Lung (tissue), 12 donors: Measurements from ENCODE around the gene HDGF. TPM values are rescaled to one million over a fixed set of nuclear protein-coding genes. Genes with fewer than 3 reads are reported as not detected.

Source experiments
- ATAC-seq: fragments of 200-7000 bp; cut with Tn5 transposase; one replicate; pipeline ENCODE4 v1.9.1; 2020; ENCODE audit warnings: moderate number of reproducible peaks; ENCODE audit not compliant: insufficient read depth, low FRiP score
- DNase-seq, 3 donors: peaks; one replicate each; pipeline ENCODE4 v3.0.0-alpha.2; 2013 to 2017
- H3K27ac ChIP-seq, 2 donors: one replicate each; pipeline ENCODE4 v1.5.1; 2013; ENCODE audit warnings: mild to moderate bottlenecking in 2 of 2, moderate library complexity in 2 of 2, control low read depth in 1 of 2, inconsistent platforms in 1 of 2, low read depth in 1 of 2, low read length in 1 of 2
- H3K27me3 ChIP-seq, 3 donors: one replicate each; pipeline ENCODE4 v1.5.1; 2013; ENCODE audit warnings: low read length in 2 of 3; ENCODE audit not compliant: control insufficient read depth in 3 of 3, insufficient read depth in 3 of 3
- H3K36me3 ChIP-seq, 4 donors: one replicate each; pipeline ENCODE4 v1.5.1; 2013; ENCODE audit warnings: low read length in 4 of 4, mild to moderate bottlenecking in 1 of 4, moderate library complexity in 1 of 4; ENCODE audit not compliant: control insufficient read depth in 4 of 4, insufficient read depth in 4 of 4
- H3K4me1 ChIP-seq, 5 donors: one replicate each; pipeline ENCODE4 v1.5.1; 2013; ENCODE audit warnings: low read length in 5 of 5, mild to moderate bottlenecking in 2 of 5, moderate library complexity in 1 of 5; ENCODE audit not compliant: control insufficient read depth in 5 of 5, insufficient read depth in 5 of 5
- H3K4me3 ChIP-seq: one replicate; pipeline ENCODE4 v1.5.1; 2013; ENCODE audit warnings: mild to moderate bottlenecking, control low read depth, moderate library complexity
- H3K9ac ChIP-seq, 2 donors: one replicate each; pipeline ENCODE4 v1.5.1; 2013; ENCODE audit warnings: low read length in 2 of 2, control low read depth in 1 of 2; ENCODE audit not compliant: insufficient read depth in 1 of 2
- H3K9me3 ChIP-seq, 4 donors: one replicate each; pipeline ENCODE4 v1.5.1; 2013; ENCODE audit warnings: low read length in 3 of 4, mild to moderate bottlenecking in 1 of 4, moderate library complexity in 1 of 4; ENCODE audit not compliant: control insufficient read depth in 4 of 4, insufficient read depth in 3 of 4
- CTCF ChIP-seq: IDR thresholded peaks from 2 replicates; pipeline ENCODE4 v1.5.1; 2012; ENCODE audit warnings: mild to moderate bottlenecking; ENCODE audit errors: control extremely low read depth, extremely low read depth
- WGBS, 2 donors: extraction: QIAGEN DNeasy Blood & Tissue Kit; methylation state at CpG; one replicate each; pipeline ENCODE4 v1.1.7; 2013; 5-methylcytosine and 5-hydroxymethylcytosine counted together
- polyA plus RNA-seq, 2 donors: library from polyadenylated mRNA; stranded (reverse); fragments of 200-250 nt; gene quantifications; one replicate each; pipeline ENCODE4 v1.2.1, GENCODE V29; 2013
- total RNA-seq, 2 donors: library from RNA; depleted of rRNA in 1 of 2; stranded (reverse); fragments of >200 nt in 1 of 2; gene quantifications; one replicate each; pipeline ENCODE4 v1.2.1, GENCODE V29; 2014 to 2021
- donor health status: control.
- donor health status: control.
- donor health status: Bipolar disorder and iron deficiency.
- donor health status: healthy.
- donor health status: DM: yes; HTN: yes; CAD: no.

The HDGF gene
- total and polyA plus RNA-seq, 4 donors: 104 to 226 (median 185) TPM

- no peak overlapping the region for H3K27ac ChIP-seq
- H3K27me3 ChIP-seq: no peaks in the 10 kb centered on the region
- H3K36me3 ChIP-seq: peaks cover 31 to 45% (median 36%) of the 10 kb centered on the region in 4 donors
- no peaks in the 10 kb centered on the region for H3K4me1 ChIP-seq
- no peaks in the 10 kb centered on the region for H3K9me3 ChIP-seq
- H3K4me3 ChIP-seq: no peak overlapping the region
- ATAC-seq (no peak), DNase-seq (no peak)
- H3K9ac ChIP-seq: no peak overlapping the region
- WGBS, 2 donors: 85% methylated on average over 4 of the region's 4 CpGs
- no peak for TF ChIP-seq CTCF
Measured at GRCh38 chr1:156789621-156790318, 38.3 kb upstream of the HDGF start.

- ATAC-seq (no peak), DNase-seq (no peak)
- no peak overlapping the region for H3K27ac ChIP-seq
- no peaks in the 10 kb centered on the region for H3K9me3 ChIP-seq
- H3K4me1 ChIP-seq: no peaks in the 10 kb centered on the region
- H3K27me3 ChIP-seq: no peaks in the 10 kb centered on the region
- no peak for TF ChIP-seq CTCF
- no peak overlapping the region for H3K9ac ChIP-seq
- no peak overlapping the region for H3K4me3 ChIP-seq
- H3K36me3 ChIP-seq: peaks cover 23 to 53% (median 36%) of the 10 kb centered on the region in 4 donors
- WGBS, 2 donors: 97% methylated on average over 2 of the region's 2 CpGs
Measured at GRCh38 chr1:156788136-156788535, 36.7 kb upstream of the HDGF start.

- Histone ChIP-seq H3K9ac (no peak overlapping the region), H3K27ac (no peak overlapping the region), H3K36me3 (peaks cover 8 to 56% (median 30%) of the 10 kb centered on the region in 4 donors), H3K9me3 (no peaks in the 10 kb centered on the region), H3K4me3 (no peak overlapping the region), H3K4me1 (peaks cover 0 to 6% (median 0%) of the 10 kb centered on the region in 5 donors), H3K27me3 (no peaks in the 10 kb centered on the region)
- WGBS, 2 donors: 35 to 78% methylated on average over 10 of the region's 10 CpGs
- DNase-seq (no peak), ATAC-seq (no peak)
- TF ChIP-seq CTCF: no peak
Measured at GRCh38 chr1:156786640-156787039, 35.2 kb upstream of the HDGF start.
